ENCODE data around the gene CHTOP.
"Not testable (repeated sequence)": the region's sequence is repeated elsewhere in the genome, so short reads cannot be mapped to it uniquely, and the experiment has no call there.

The CHTOP gene

GRCh38 chr1:153635872-153636271 lies 2.0 kb downstream of the CHTOP start:
- DNase-seq, result no peak

GRCh38 chr1:153636312-153636711 lies 2.4 kb downstream of the CHTOP start:
- DNase-seq, result no peak

GRCh38 chr1:153638261-153638660 lies 4.4 kb downstream of the CHTOP start:
- DNase-seq, result no peak

- DNase-seq, result no peak
Measured at GRCh38 chr1:153639280-153639679, 5.4 kb downstream of the CHTOP start.

- DNase-seq, result not testable (repeated sequence)
Measured at GRCh38 chr1:153640213-153640612, 6.3 kb downstream of the CHTOP start.

GRCh38 chr1:153640861-153641260 lies 7.0 kb downstream of the CHTOP start:
- no peak for DNase-seq

GRCh38 chr1:153642161-153642560 lies 8.3 kb downstream of the CHTOP start:
- DNase-seq, result no peak

GRCh38 chr1:153643100-153643499 lies 9.2 kb downstream of the CHTOP start:
- DNase-seq, result no peak

- no peak for DNase-seq
Measured at GRCh38 chr1:153643816-153644215, 9.9 kb downstream of the CHTOP start.

- no peak for DNase-seq
Measured at GRCh38 chr1:153646672-153647345, 12.9 kb downstream of the CHTOP start.

GRCh38 chr1:153647346-153647714 lies 13.5 kb downstream of the CHTOP start:
- DNase-seq, result no peak

- no peak for DNase-seq
Measured at GRCh38 chr1:153648000-153648643, 14.3 kb downstream of the CHTOP start.

- no peak for DNase-seq
Measured at GRCh38 chr1:153649137-153649862, 15.4 kb downstream of the CHTOP start.

GRCh38 chr1:153649863-153650235 lies 16.0 kb downstream of the CHTOP start:
- no peak for DNase-seq

- no peak for DNase-seq
Measured at GRCh38 chr1:153651771-153652170, 17.9 kb downstream of the CHTOP start.

GRCh38 chr1:153652805-153653500 lies 19.1 kb downstream of the CHTOP start:
- DNase-seq, result no peak

- no peak for DNase-seq
Measured at GRCh38 chr1:153655333-153655732, 21.5 kb downstream of the CHTOP start.

GRCh38 chr1:153658400-153659174 lies 24.7 kb downstream of the CHTOP start, which contains the start of gene SNAPIN:
Gene SNAPIN, plus strand, starts transcription at chr1:153658703. Its CDS starts 41 bp downstream, at chr1:153658744.
- peak; percentile 38 to 75 for DNase-seq

GRCh38 chr1:153659175-153659534 lies 25.3 kb downstream of the CHTOP start:
- DNase-seq, result no peak

GRCh38 chr1:153659656-153660055 lies 25.8 kb downstream of the CHTOP start:
- DNase-seq, result no peak

GRCh38 chr1:153661111-153661708 lies 27.3 kb downstream of the CHTOP start:
- DNase-seq, result no peak

GRCh38 chr1:153662269-153662668 lies 28.4 kb downstream of the CHTOP start:
- no peak for DNase-seq
